ENCODE measurements around the gene SAV1. TPM values are rescaled to one million over a fixed set of nuclear protein-coding genes. Genes with fewer than 3 reads are reported as not detected.
A peak's percentile ranks its signal among the peaks of the same experiment; 100 is the strongest.

SAV1 gene
- total RNA-seq, 1 experiment from 2014 or later: 34.7 TPM

GRCh38 chr14:50624447-50624846 is 43.7 kb downstream of the SAV1 start:
- ChIA-PET POLR2A (interaction anchor here (1.6 kb wide), 1 partner anchor 44 kb away, joined by 6 read pairs; the partner anchor contains the start of gene SAV1), CTCF (interaction anchor here (0.7 to 1.9 kb wide), 4 partner anchors 23 to 308 kb away, joined by 3 to 5 read pairs (median 4); no protein-coding TSS in a partner anchor)
- DNase-seq (ENCODE audit: unreplicated experiment): no peak
- no peaks in the 10 kb centered on the region for H3K27me3 Mint-ChIP-seq (ENCODE audit: insufficient read depth, unreplicated experiment)
- no peaks in the 10 kb centered on the region for H3K9me3 Mint-ChIP-seq (ENCODE audit: unreplicated experiment)
- no peak overlapping the region for H3K27ac Mint-ChIP-seq (ENCODE audit: low read depth, unreplicated experiment)
- no peak overlapping the region for H3K4me3 Mint-ChIP-seq (ENCODE audit: unreplicated experiment)
- peaks cover 7% of the 10 kb centered on the region for H3K4me1 Mint-ChIP-seq (ENCODE audit: insufficient read depth, unreplicated experiment)
- TF ChIP-seq CTCF (IDR thresholded peaks at IDR 0.05; ENCODE audit: unreplicated experiment): no peak
- H3K36me3 Mint-ChIP-seq (ENCODE audit: insufficient read depth, unreplicated experiment): peaks cover 8% of the 10 kb centered on the region
- intact Hi-C loops (cut with micrococcal nuclease): no loop called here
- no TSS peak for BruUV-seq (replicated peaks)

GRCh38 chr14:50622978-50623377 is 45.1 kb downstream of the SAV1 start:
- H3K4me3 Mint-ChIP-seq (ENCODE audit: unreplicated experiment): no peak overlapping the region
- POLR2A ChIA-PET: no interaction called here
- no peaks in the 10 kb centered on the region for H3K9me3 Mint-ChIP-seq (ENCODE audit: unreplicated experiment)
- intact Hi-C loops (cut with micrococcal nuclease): no loop called here
- no peak overlapping the region for H3K27ac Mint-ChIP-seq (ENCODE audit: low read depth, unreplicated experiment)
- peaks cover 6% of the 10 kb centered on the region for H3K36me3 Mint-ChIP-seq (ENCODE audit: insufficient read depth, unreplicated experiment)
- peaks cover 7% of the 10 kb centered on the region for H3K4me1 Mint-ChIP-seq (ENCODE audit: insufficient read depth, unreplicated experiment)
- CTCF ChIA-PET: no interaction called here
- no TSS peak for BruUV-seq (replicated peaks)
- DNase-seq (ENCODE audit: unreplicated experiment): no peak
- TF ChIP-seq CTCF (IDR thresholded peaks at IDR 0.05; ENCODE audit: unreplicated experiment): no peak
- no peaks in the 10 kb centered on the region for H3K27me3 Mint-ChIP-seq (ENCODE audit: insufficient read depth, unreplicated experiment)

GRCh38 chr14:50620341-50620740 is 47.8 kb downstream of the SAV1 start:
- peaks cover 1% of the 10 kb centered on the region for H3K36me3 Mint-ChIP-seq (ENCODE audit: insufficient read depth, unreplicated experiment)
- ChIA-PET POLR2A (interaction anchor here (0.6 to 2.1 kb wide), 7 partner anchors 8 to 527 kb away, joined by 3 to 10 read pairs (median 5); no protein-coding TSS in a partner anchor), CTCF (interaction anchor here (0.7 to 2.8 kb wide), 18 partner anchors 9 to 243 kb away, joined by 3 to 52 read pairs (median 4); no protein-coding TSS in a partner anchor)
- H3K27ac Mint-ChIP-seq (ENCODE audit: low read depth, unreplicated experiment): no peak overlapping the region
- TF ChIP-seq CTCF (IDR thresholded peaks at IDR 0.05; ENCODE audit: unreplicated experiment): no peak
- H3K4me1 Mint-ChIP-seq (ENCODE audit: insufficient read depth, unreplicated experiment): peaks cover 7% of the 10 kb centered on the region
- intact Hi-C loops (cut with micrococcal nuclease): no loop called here
- no peaks in the 10 kb centered on the region for H3K9me3 Mint-ChIP-seq (ENCODE audit: unreplicated experiment)
- H3K4me3 Mint-ChIP-seq (ENCODE audit: unreplicated experiment): no peak overlapping the region
- no peaks in the 10 kb centered on the region for H3K27me3 Mint-ChIP-seq (ENCODE audit: insufficient read depth, unreplicated experiment)
- DNase-seq (ENCODE audit: unreplicated experiment): peak; percentile 20
- BruUV-seq (replicated peaks): no TSS peak

- DNase-seq (ENCODE audit: unreplicated experiment): peak; percentile 43
- Mint-ChIP-seq H3K27me3 (ENCODE audit: insufficient read depth, unreplicated experiment) (no peaks in the 10 kb centered on the region), H3K27ac (ENCODE audit: low read depth, unreplicated experiment) (no peak overlapping the region), H3K36me3 (ENCODE audit: insufficient read depth, unreplicated experiment) (no peaks in the 10 kb centered on the region), H3K4me3 (ENCODE audit: unreplicated experiment) (no peak overlapping the region), H3K9me3 (ENCODE audit: unreplicated experiment) (no peaks in the 10 kb centered on the region), H3K4me1 (ENCODE audit: insufficient read depth, unreplicated experiment) (peaks cover 7% of the 10 kb centered on the region)
- POLR2A ChIA-PET: interaction anchor here (0.6 to 2.1 kb wide), 10 partner anchors 9 to 528 kb away, joined by 3 to 10 read pairs (median 4); no protein-coding TSS in a partner anchor
- peak; percentile 57 for TF ChIP-seq CTCF (IDR thresholded peaks at IDR 0.05; ENCODE audit: unreplicated experiment)
- BruUV-seq (replicated peaks): no TSS peak
- CTCF ChIA-PET: interaction anchor here (0.5 to 2.8 kb wide), 31 partner anchors 10 to 243 kb away, joined by 3 to 52 read pairs (median 4); partner anchors contain the start of gene SAV1
- intact Hi-C loops (cut with micrococcal nuclease): loop anchor here (1.0 to 10.0 kb wide), 3 partner anchors 95 to 245 kb away; no protein-coding TSS in a partner anchor
These were observed 48.5 kb downstream of the SAV1 start for GRCh38 chr14:50619569-50620141.
